Sigmoid colon (tissue), 4 donors: Measurements from ENCODE around the gene CTNND2.

Experiments
- CTCF ChIP-seq, 4 experiments: fragments of 450-650 bp in 3 of 4; fragments of 200-600 bp in 1 of 4; IDR thresholded peaks; one replicate each; pipeline ENCODE4 v1.5.1; 2016 to 2019; ENCODE audit warnings: antibody characterized with exemption in 4 of 4, mild to moderate bottlenecking in 3 of 4, moderate library complexity in 2 of 4
- EP300 ChIP-seq, 4 donors: sonication (generic); formaldehyde crosslinking; IDR thresholded peaks; one replicate each; pipeline ENCODE4 v1.6.1; 2017; ENCODE audit warnings: antibody characterized with exemption in 4 of 4
- POLR2A ChIP-seq, 2 donors: fragments of 450-650 bp; IDR thresholded peaks; one replicate each; pipeline ENCODE4 v1.6.1; 2016; ENCODE audit warnings: antibody characterized with exemption in 2 of 2, mild to moderate bottlenecking in 2 of 2, moderate library complexity in 2 of 2

DNA sequence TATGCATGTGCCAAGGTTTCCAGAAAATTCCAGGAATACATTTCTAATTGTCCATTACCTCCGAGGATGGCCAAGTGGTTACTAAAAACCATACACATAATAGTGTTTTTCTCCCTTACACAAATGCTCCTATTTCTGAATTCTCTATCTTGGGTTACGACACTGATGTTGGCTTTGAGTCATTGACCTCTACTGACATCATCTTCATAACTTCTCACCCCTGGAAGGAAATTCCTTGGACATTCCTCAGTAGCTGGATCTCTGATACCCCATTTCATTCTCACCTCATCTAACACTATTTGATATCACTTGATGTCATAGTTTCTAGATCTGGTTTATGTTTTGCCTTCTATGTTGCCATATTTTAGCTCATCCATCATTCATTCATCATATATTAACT lies 287.2 kb downstream of the CTNND2 start:
- TF ChIP-seq CTCF (IDR thresholded peaks at IDR 0.05) (no peak), POLR2A (IDR thresholded peaks at IDR 0.05) (no peak), EP300 (IDR thresholded peaks at IDR 0.05) (no peak)
